ENCODE measurements around the gene ULK4. TPM values are rescaled to one million over a fixed set of nuclear protein-coding genes. Genes with fewer than 3 reads are reported as not detected.

Gene ULK4
- polyA plus RNA-seq, 1 of the 3 experiments (the other 2 are of a cell fraction): 6.2 TPM

DNA sequence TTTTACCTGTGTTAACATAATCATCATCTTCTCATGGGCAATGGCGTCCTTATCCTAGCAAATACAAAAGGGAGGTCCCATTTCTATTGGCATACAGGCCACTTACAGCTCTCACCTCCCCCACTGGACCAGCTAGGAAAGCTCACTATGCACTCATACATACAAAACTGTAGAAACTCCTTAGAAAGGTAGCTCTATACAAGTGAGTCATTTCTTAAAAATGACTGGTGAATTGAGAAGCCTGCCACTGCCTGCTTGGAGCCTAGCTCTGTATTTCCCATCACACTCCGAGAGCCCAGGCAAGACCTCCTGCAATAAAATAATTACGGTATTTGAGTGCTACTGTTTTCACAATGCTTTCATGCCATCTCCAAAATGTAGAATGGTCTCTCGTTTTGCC lies 321.8 kb downstream of the ULK4 start:
- H3K9ac ChIP-seq: no peak overlapping the region
- no peak for TF ChIP-seq SIN3A (IDR thresholded peaks at IDR 0.05; ENCODE audit: borderline replicate concordance, low read depth, low read length)
- TF ChIP-seq, protein P1, sequence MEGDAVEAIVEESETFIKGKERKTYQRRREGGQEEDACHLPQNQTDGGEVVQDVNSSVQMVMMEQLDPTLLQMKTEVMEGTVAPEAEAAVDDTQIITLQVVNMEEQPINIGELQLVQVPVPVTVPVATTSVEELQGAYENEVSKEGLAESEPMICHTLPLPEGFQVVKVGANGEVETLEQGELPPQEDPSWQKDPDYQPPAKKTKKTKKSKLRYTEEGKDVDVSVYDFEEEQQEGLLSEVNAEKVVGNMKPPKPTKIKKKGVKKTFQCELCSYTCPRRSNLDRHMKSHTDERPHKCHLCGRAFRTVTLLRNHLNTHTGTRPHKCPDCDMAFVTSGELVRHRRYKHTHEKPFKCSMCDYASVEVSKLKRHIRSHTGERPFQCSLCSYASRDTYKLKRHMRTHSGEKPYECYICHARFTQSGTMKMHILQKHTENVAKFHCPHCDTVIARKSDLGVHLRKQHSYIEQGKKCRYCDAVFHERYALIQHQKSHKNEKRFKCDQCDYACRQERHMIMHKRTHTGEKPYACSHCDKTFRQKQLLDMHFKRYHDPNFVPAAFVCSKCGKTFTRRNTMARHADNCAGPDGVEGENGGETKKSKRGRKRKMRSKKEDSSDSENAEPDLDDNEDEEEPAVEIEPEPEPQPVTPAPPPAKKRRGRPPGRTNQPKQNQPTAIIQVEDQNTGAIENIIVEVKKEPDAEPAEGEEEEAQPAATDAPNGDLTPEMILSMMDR (IDR thresholded peaks at IDR 0.05): no peak
- TF ChIP-seq, protein P2, sequence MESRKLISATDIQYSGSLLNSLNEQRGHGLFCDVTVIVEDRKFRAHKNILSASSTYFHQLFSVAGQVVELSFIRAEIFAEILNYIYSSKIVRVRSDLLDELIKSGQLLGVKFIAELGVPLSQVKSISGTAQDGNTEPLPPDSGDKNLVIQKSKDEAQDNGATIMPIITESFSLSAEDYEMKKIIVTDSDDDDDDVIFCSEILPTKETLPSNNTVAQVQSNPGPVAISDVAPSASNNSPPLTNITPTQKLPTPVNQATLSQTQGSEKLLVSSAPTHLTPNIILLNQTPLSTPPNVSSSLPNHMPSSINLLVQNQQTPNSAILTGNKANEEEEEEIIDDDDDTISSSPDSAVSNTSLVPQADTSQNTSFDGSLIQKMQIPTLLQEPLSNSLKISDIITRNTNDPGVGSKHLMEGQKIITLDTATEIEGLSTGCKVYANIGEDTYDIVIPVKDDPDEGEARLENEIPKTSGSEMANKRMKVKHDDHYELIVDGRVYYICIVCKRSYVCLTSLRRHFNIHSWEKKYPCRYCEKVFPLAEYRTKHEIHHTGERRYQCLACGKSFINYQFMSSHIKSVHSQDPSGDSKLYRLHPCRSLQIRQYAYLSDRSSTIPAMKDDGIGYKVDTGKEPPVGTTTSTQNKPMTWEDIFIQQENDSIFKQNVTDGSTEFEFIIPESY (IDR thresholded peaks at IDR 0.05; ENCODE audit: borderline replicate concordance, low read depth): no peak
- TF ChIP-seq, protein P3, sequence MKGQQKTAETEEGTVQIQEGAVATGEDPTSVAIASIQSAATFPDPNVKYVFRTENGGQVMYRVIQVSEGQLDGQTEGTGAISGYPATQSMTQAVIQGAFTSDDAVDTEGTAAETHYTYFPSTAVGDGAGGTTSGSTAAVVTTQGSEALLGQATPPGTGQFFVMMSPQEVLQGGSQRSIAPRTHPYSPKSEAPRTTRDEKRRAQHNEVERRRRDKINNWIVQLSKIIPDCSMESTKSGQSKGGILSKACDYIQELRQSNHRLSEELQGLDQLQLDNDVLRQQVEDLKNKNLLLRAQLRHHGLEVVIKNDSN (IDR thresholded peaks at IDR 0.05; ENCODE audit: borderline replicate concordance, low read depth): no peak
- TF ChIP-seq SMC3 (IDR thresholded peaks at IDR 0.05; ENCODE audit: low read depth, low read length): no peak
- no peak for TF ChIP-seq TEAD4 (IDR thresholded peaks at IDR 0.05; ENCODE audit: borderline replicate concordance, insufficient read depth)
- TF ChIP-seq EP300 (IDR thresholded peaks at IDR 0.05; ENCODE audit: borderline replicate concordance in 1 of 2, low read depth in 1 of 2, low read length in 1 of 2): no peak
- TF ChIP-seq, protein P4, sequence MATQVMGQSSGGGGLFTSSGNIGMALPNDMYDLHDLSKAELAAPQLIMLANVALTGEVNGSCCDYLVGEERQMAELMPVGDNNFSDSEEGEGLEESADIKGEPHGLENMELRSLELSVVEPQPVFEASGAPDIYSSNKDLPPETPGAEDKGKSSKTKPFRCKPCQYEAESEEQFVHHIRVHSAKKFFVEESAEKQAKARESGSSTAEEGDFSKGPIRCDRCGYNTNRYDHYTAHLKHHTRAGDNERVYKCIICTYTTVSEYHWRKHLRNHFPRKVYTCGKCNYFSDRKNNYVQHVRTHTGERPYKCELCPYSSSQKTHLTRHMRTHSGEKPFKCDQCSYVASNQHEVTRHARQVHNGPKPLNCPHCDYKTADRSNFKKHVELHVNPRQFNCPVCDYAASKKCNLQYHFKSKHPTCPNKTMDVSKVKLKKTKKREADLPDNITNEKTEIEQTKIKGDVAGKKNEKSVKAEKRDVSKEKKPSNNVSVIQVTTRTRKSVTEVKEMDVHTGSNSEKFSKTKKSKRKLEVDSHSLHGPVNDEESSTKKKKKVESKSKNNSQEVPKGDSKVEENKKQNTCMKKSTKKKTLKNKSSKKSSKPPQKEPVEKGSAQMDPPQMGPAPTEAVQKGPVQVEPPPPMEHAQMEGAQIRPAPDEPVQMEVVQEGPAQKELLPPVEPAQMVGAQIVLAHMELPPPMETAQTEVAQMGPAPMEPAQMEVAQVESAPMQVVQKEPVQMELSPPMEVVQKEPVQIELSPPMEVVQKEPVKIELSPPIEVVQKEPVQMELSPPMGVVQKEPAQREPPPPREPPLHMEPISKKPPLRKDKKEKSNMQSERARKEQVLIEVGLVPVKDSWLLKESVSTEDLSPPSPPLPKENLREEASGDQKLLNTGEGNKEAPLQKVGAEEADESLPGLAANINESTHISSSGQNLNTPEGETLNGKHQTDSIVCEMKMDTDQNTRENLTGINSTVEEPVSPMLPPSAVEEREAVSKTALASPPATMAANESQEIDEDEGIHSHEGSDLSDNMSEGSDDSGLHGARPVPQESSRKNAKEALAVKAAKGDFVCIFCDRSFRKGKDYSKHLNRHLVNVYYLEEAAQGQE (IDR thresholded peaks at IDR 0.05; ENCODE audit: low read depth, low read length): no peak
- TF ChIP-seq FOXM1 (IDR thresholded peaks at IDR 0.05; ENCODE audit: low read depth): no peak
- no peak for TF ChIP-seq MXI1 (IDR thresholded peaks at IDR 0.05; ENCODE audit: low read depth, low read length)
- no peak for TF ChIP-seq FOSL2 (IDR thresholded peaks at IDR 0.05; ENCODE audit: borderline replicate concordance, low read depth)
- TF ChIP-seq NRF1 (IDR thresholded peaks at IDR 0.05; ENCODE audit: low read depth, low read length): no peak
- no peak for TF ChIP-seq POLR2AphosphoS5 (IDR thresholded peaks at IDR 0.05; ENCODE audit: low read depth, low read length)
- TF ChIP-seq TAF1 (IDR thresholded peaks at IDR 0.05; ENCODE audit: borderline replicate concordance, low read depth, low read length): no peak
- TF ChIP-seq YY1 (IDR thresholded peaks at IDR 0.05; ENCODE audit: low read depth): no peak
- no peaks in the 10 kb centered on the region for H3K9me3 ChIP-seq
- no peaks in the 10 kb centered on the region; a peak in 1 of 4 replicates for H3K4me1 ChIP-seq (ENCODE audit: control insufficient read depth in 1 of 2, insufficient read depth in 2 of 2, low read depth in 1 of 2, low read length in 1 of 2)
- CTCF ChIA-PET: interaction anchor here (1.1 to 1.5 kb wide), 2 partner anchors 9 to 32 kb away, joined by 3 read pairs; no protein-coding TSS in a partner anchor
- H3K9me2 ChIP-seq: no peaks in the 10 kb centered on the region
- H3K4me3 ChIP-seq (ENCODE audit: low read depth in 2 of 2, low read length in 1 of 2): no peak overlapping the region
- no peak overlapping the region for H2AFZ ChIP-seq (ENCODE audit: low read depth)
- no peaks in the 10 kb centered on the region for H3F3A ChIP-seq (replicated peaks; ENCODE audit: insufficient read depth)
- no peaks in the 10 kb centered on the region for H3K79me2 ChIP-seq (ENCODE audit: insufficient read depth)
- H3K27ac ChIP-seq (ENCODE audit: low read depth in 2 of 2, low read length in 1 of 2): no peak overlapping the region
- no peak for DNase-seq
- no peak overlapping the region for H3K4me2 ChIP-seq
- H4K20me1 ChIP-seq (ENCODE audit: insufficient read depth): no peaks in the 10 kb centered on the region
- 78% methylated on average over 4 of the region's 4 CpGs for WGBS (ENCODE audit: low lambda C conversion rate)
- POLR2A ChIA-PET: no interaction called here
- no peaks in the 10 kb centered on the region for H3K27me3 ChIP-seq (ENCODE audit: insufficient read depth)
- H3K36me3 ChIP-seq (replicated peaks in 1 of 2; ENCODE audit: control insufficient read depth in 1 of 2, insufficient read depth in 2 of 2, low read length in 1 of 2): no peaks in the 10 kb centered on the region
